PC-3 (cell line): ENCODE results near the gene PRKCSH. TPM values are rescaled to one million over a fixed set of nuclear protein-coding genes. Genes with fewer than 3 reads are reported as not detected.

Experiments
- ATAC-seq: fragments of 200-7000 bp; cut with Tn5 transposase; 2 replicates; pipeline ENCODE4 v1.9.1; 2020; ENCODE audit warnings: mild to moderate bottlenecking, moderate library complexity
- BruUV-seq: library from RNA; stranded (reverse); fragments of 400-500 nt; replicated peaks from 2 replicates; lab custom pipeline; 2021; lab: Mats Ljungman, UMichigan
- CTCF ChIA-PET: fragments of 300-600 bp; sonication (Branson Sonifier 250); formaldehyde crosslinking; loops from one replicate; lab custom pipeline; 2022; ENCODE audit warnings: antibody characterized with exemption; lab: Charles Lee
- POLR2A ChIA-PET: fragments of 300-600 bp; sonication (Branson Sonifier 250); formaldehyde crosslinking; loops from one replicate; lab custom pipeline; 2022; ENCODE audit warnings: antibody characterized with exemption; ENCODE audit not compliant: unreplicated experiment; lab: Charles Lee
- DNase-seq: peaks from one replicate; pipeline ENCODE4 v3.0.0-alpha.2; 2015
- H2AFZ ChIP-seq: fragments of 300-600 bp; sonication (generic); 2 replicates; pipeline ENCODE4 v1.6.0; 2016; ENCODE audit warnings: antibody characterized with exemption, low read length
- H3F3A ChIP-seq: fragments of 300-600 bp; sonication (generic); one replicate; pipeline ENCODE4 v1.6.0; 2017; ENCODE audit warnings: antibody characterized with exemption, low read length, control low read depth, mild to moderate bottlenecking; ENCODE audit not compliant: unreplicated experiment
- H3K27ac ChIP-seq: fragments of 300-600 bp; sonication (generic); 2 replicates; pipeline ENCODE4 v1.5.1; 2016; ENCODE audit warnings: mild to moderate bottlenecking, low read length
- H3K27me3 ChIP-seq: fragments of 300-600 bp; sonication (generic); 2 replicates; pipeline ENCODE4 v1.6.1; 2016; ENCODE audit warnings: low read length, mixed read lengths
- H3K36me3 ChIP-seq: fragments of 300-600 bp; sonication (generic); 2 replicates; pipeline ENCODE4 v1.6.1; 2016; ENCODE audit warnings: low read depth, mixed run types, low read length, mixed read lengths
- H3K4me1 ChIP-seq: fragments of 300-600 bp; sonication (generic); 2 replicates; pipeline ENCODE4 v1.5.1; 2016; ENCODE audit warnings: low read length; ENCODE audit not compliant: insufficient read depth
- H3K4me2 ChIP-seq: fragments of 300-600 bp; sonication (generic); 2 replicates; pipeline ENCODE4 v1.6.0; 2016; ENCODE audit warnings: low read length
- H3K4me3 ChIP-seq: fragments of 300-600 bp; sonication (generic); 2 replicates; pipeline ENCODE4 v1.5.1; 2016; ENCODE audit warnings: mild to moderate bottlenecking, low read length, mixed read lengths
- H3K79me2 ChIP-seq: fragments of 300-600 bp; sonication (generic); 2 replicates; pipeline ENCODE4 v1.6.1; 2017; ENCODE audit warnings: low read length, mixed read lengths
- H3K9ac ChIP-seq: fragments of 300-600 bp; sonication (generic); 2 replicates; pipeline ENCODE4 v1.6.0; 2016; ENCODE audit warnings: mild to moderate bottlenecking, low read length
- H3K9me2 ChIP-seq: fragments of 300-600 bp; sonication (generic); replicated peaks from 2 replicates; pipeline ENCODE4 v1.6.1; 2016; ENCODE audit warnings: mixed run types, low read length, mixed read lengths
- H3K9me3 ChIP-seq: fragments of 300-600 bp; sonication (generic); 2 replicates; pipeline ENCODE4 v1.6.1; 2016; ENCODE audit warnings: low read length, mixed read lengths
- H4K20me1 ChIP-seq: fragments of 300-600 bp; sonication (generic); 2 replicates; pipeline ENCODE4 v1.6.1; 2016; ENCODE audit warnings: low read length, mixed read lengths
- CTCF ChIP-seq: fragments of 300-600 bp; sonication (generic); conservative IDR thresholded peaks from 2 replicates; pipeline ENCODE4 v1.5.1; 2017; ENCODE audit warnings: antibody characterized with exemption, low read depth, mild to moderate bottlenecking, low read length
- EZH2 ChIP-seq: fragments of 300-600 bp; sonication (generic); IDR thresholded peaks from one replicate; pipeline ENCODE4 v1.6.1; 2017; ENCODE audit warnings: antibody characterized with exemption, mild to moderate bottlenecking, low read length; ENCODE audit not compliant: unreplicated experiment
- EZH2phosphoT487 ChIP-seq: fragments of 300-600 bp; sonication (generic); IDR thresholded peaks from 2 replicates; pipeline ENCODE4 v1.6.1; 2018; ENCODE audit warnings: mild to moderate bottlenecking, antibody characterized with exemption, low read length, borderline replicate concordance
- intact Hi-C: fragments of 100-400 bp; cut with micrococcal nuclease; formaldehyde crosslinking; loops from 2 replicates; pipeline ENCODE4 v1.9.0; 2023
- total RNA-seq: library from RNA; depleted of rRNA; stranded (reverse); fragments of >200 nt; gene quantifications from 2 replicates; pipeline ENCODE4 v1.2.3, GENCODE V29; 2014

Gene PRKCSH
- total RNA-seq, 1 experiment from 2014 or later: 222 TPM

- H3K4me3 ChIP-seq: no peak overlapping the region
- H3K9me3 ChIP-seq: no peaks in the 10 kb centered on the region
- DNase-seq (no peak), ATAC-seq (no peak)
- CTCF ChIA-PET: no interaction called here
- no peak overlapping the region for H3K27ac ChIP-seq
- no peaks in the 10 kb centered on the region for H3K9me2 ChIP-seq
- no peak overlapping the region for H3K9ac ChIP-seq
- no peak overlapping the region for H2AFZ ChIP-seq
- POLR2A ChIA-PET: no interaction called here
- no peak overlapping the region for H3K4me2 ChIP-seq
- no peaks in the 10 kb centered on the region for H4K20me1 ChIP-seq
- no peaks in the 10 kb centered on the region for H3K79me2 ChIP-seq
- no peaks in the 10 kb centered on the region for H3K4me1 ChIP-seq
- no peak for TF ChIP-seq EZH2phosphoT487
- peak; percentile 48; the same call in 1 of the 2 replicates for TF ChIP-seq CTCF
- no peak for TF ChIP-seq EZH2
- no peaks in the 10 kb centered on the region for H3F3A ChIP-seq
- no peaks in the 10 kb centered on the region for H3K36me3 ChIP-seq
- BruUV-seq: no TSS peak
- intact Hi-C loops: no loop called here
- no peaks in the 10 kb centered on the region for H3K27me3 ChIP-seq
Measured at GRCh38 chr19:11460207-11460606, 24.8 kb downstream of the PRKCSH start.

GRCh38 chr19:11461453-11461852, 26.0 kb downstream of the PRKCSH start:
- no peaks in the 10 kb centered on the region for H4K20me1 ChIP-seq
- DNase-seq (no peak), ATAC-seq (no peak)
- H3K36me3 ChIP-seq: no peaks in the 10 kb centered on the region
- no peaks in the 10 kb centered on the region for H3K9me2 ChIP-seq
- intact Hi-C loops: no loop called here
- H3F3A ChIP-seq: no peaks in the 10 kb centered on the region
- no peak overlapping the region for H2AFZ ChIP-seq
- H3K27me3 ChIP-seq: no peaks in the 10 kb centered on the region
- ChIA-PET CTCF (interaction anchor here (0.6 kb wide), 1 partner anchor 78 kb away, joined by 4 read pairs; no protein-coding TSS in a partner anchor), POLR2A (interaction anchor here (0.7 kb wide), 1 partner anchor 205 kb away, joined by 20 read pairs; no protein-coding TSS in a partner anchor)
- TF ChIP-seq EZH2phosphoT487 (no peak), CTCF (no peak), EZH2 (no peak)
- H3K4me1 ChIP-seq: no peaks in the 10 kb centered on the region
- no peak overlapping the region for H3K4me2 ChIP-seq
- H3K4me3 ChIP-seq: no peak overlapping the region
- H3K9ac ChIP-seq: no peak overlapping the region
- no peak overlapping the region for H3K27ac ChIP-seq
- H3K9me3 ChIP-seq: no peaks in the 10 kb centered on the region
- H3K79me2 ChIP-seq: no peaks in the 10 kb centered on the region
- BruUV-seq: no TSS peak

GRCh38 chr19:11463391-11463790, 28.0 kb downstream of the PRKCSH start:
- no peak for ATAC-seq
- Histone ChIP-seq H4K20me1 (no peaks in the 10 kb centered on the region), H3K4me3 (no peak overlapping the region), H3F3A (no peaks in the 10 kb centered on the region), H3K9ac (no peak overlapping the region), H3K4me2 (no peak overlapping the region), H3K9me2 (no peaks in the 10 kb centered on the region), H2AFZ (no peak overlapping the region), H3K27ac (no peak overlapping the region), H3K36me3 (no peaks in the 10 kb centered on the region), H3K9me3 (no peaks in the 10 kb centered on the region), H3K4me1 (no peaks in the 10 kb centered on the region), H3K79me2 (no peaks in the 10 kb centered on the region), H3K27me3 (no peaks in the 10 kb centered on the region)
- ChIA-PET CTCF (no interaction called here), POLR2A (no interaction called here)
- no peak for DNase-seq
- TF ChIP-seq EZH2phosphoT487 (no peak), EZH2 (no peak), CTCF (no peak)
- intact Hi-C loops: no loop called here
- BruUV-seq: no TSS peak
